Measurements from ENCODE around the gene PPP1R13L.

PPP1R13L gene

DNA sequence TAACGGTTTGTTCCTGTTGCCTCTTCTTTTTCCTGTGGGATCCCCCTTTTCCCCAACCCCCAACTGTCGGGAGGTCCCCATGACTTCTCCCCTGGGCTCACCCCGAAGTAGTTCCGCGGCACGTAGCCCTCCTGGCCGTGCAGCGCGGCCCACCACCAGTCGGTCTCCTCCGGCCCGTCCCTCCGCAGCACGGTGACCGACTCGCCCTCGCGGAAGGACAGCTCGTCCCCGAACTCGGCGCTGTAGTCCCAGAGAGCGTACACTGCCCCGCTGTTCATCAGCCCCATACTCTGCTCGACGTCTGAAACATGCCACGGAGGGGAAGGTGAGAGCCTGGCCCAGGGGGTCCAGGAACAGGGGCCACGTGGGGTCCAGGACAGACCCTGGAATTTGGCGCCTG lies 22.4 kb downstream of the PPP1R13L start:
- ChIA-PET CTCF (interaction anchor here (0.6 kb wide), 1 partner anchor 22 kb away, joined by 3 read pairs; no protein-coding TSS in a partner anchor), POLR2A (no interaction called here)
- no peaks in the 10 kb centered on the region for H3K4me1 ChIP-seq (ENCODE audit: control insufficient read depth, insufficient read depth, low read length)
- H3K27ac ChIP-seq (ENCODE audit: extremely low read depth, low read depth, low read length) = no peak overlapping the region
- no peak for TF ChIP-seq ZNF157 (tag by site-specific recombination; IDR thresholded peaks at IDR 0.05)
- TF ChIP-seq ZNF354C (tag by site-specific recombination; IDR thresholded peaks at IDR 0.05; ENCODE audit: borderline replicate concordance, low read depth) = no peak
- no peak for TF ChIP-seq SCRT2 (tag by site-specific recombination; IDR thresholded peaks at IDR 0.05)
- no peak for TF ChIP-seq ZNF571 (tag by site-specific recombination; IDR thresholded peaks at IDR 0.05)
- TF ChIP-seq ZNF658 (tag by site-specific recombination; IDR thresholded peaks at IDR 0.05) = no peak
- TF ChIP-seq ZNF768 (tag by site-specific recombination; IDR thresholded peaks at IDR 0.05) = no peak
- TF ChIP-seq ZNF292 (tag by site-specific recombination; IDR thresholded peaks at IDR 0.05; ENCODE audit: borderline replicate concordance, low read depth) = no peak
- TF ChIP-seq, protein P1, sequence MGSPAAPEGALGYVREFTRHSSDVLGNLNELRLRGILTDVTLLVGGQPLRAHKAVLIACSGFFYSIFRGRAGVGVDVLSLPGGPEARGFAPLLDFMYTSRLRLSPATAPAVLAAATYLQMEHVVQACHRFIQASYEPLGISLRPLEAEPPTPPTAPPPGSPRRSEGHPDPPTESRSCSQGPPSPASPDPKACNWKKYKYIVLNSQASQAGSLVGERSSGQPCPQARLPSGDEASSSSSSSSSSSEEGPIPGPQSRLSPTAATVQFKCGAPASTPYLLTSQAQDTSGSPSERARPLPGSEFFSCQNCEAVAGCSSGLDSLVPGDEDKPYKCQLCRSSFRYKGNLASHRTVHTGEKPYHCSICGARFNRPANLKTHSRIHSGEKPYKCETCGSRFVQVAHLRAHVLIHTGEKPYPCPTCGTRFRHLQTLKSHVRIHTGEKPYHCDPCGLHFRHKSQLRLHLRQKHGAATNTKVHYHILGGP (tag by site-specific recombination; IDR thresholded peaks at IDR 0.05) = no peak
- no peak for TF ChIP-seq KLF7 (tag by site-specific recombination; IDR thresholded peaks at IDR 0.05; ENCODE audit: borderline replicate concordance)
- TF ChIP-seq ZNF211 (tag by site-specific recombination; IDR thresholded peaks at IDR 0.05; ENCODE audit: low read depth) = no peak
- no peak for TF ChIP-seq ZFP41 (tag by site-specific recombination; IDR thresholded peaks at IDR 0.05; ENCODE audit: borderline replicate concordance)
- TF ChIP-seq ZNF677 (tag by site-specific recombination; IDR thresholded peaks at IDR 0.05) = no peak
- no peak for TF ChIP-seq SCRT1 (tag by site-specific recombination; IDR thresholded peaks at IDR 0.05; ENCODE audit: borderline replicate concordance)
- TF ChIP-seq KLF17 (tag by site-specific recombination; IDR thresholded peaks at IDR 0.05) = no peak
- TF ChIP-seq ZNF544 (tag by site-specific recombination; IDR thresholded peaks at IDR 0.05) = no peak
- TF ChIP-seq ZNF837 (tag by site-specific recombination; IDR thresholded peaks at IDR 0.05) = no peak
- TF ChIP-seq HIC1 (tag by site-specific recombination; IDR thresholded peaks at IDR 0.05) = no peak
- no peaks in the 10 kb centered on the region; a peak in 1 of 3 replicates for H3K36me3 ChIP-seq (ENCODE audit: control insufficient read depth in 2 of 2, insufficient read depth in 1 of 2, low read length in 2 of 2)
- H3K4me3 ChIP-seq (ENCODE audit: low read depth, low read length) = no peak overlapping the region
- H3K9me3 ChIP-seq (ENCODE audit: control insufficient read depth, insufficient read depth, low read depth, low read length) = no peaks in the 10 kb centered on the region

GRCh38 chr19:45380107-45380506 lies 24.8 kb downstream of the PPP1R13L start:
- TF ChIP-seq ZFP41 (tag by site-specific recombination; IDR thresholded peaks at IDR 0.05; ENCODE audit: borderline replicate concordance) (no peak), ZBTB8A (tag by site-specific recombination; IDR thresholded peaks at IDR 0.05) (no peak), ZNF473 (tag by site-specific recombination; IDR thresholded peaks at IDR 0.05) (no peak), ZNF2 (tag by site-specific recombination; IDR thresholded peaks at IDR 0.05) (no peak), ZFHX2 (tag by site-specific recombination; conservative IDR thresholded peaks at IDR 0.05) (peak; percentile 18; the same call in 1 of the 2 replicates), PRDM10 (tag by site-specific recombination; IDR thresholded peaks at IDR 0.05) (peak; percentile 85), ZNF132 (tag by site-specific recombination; IDR thresholded peaks at IDR 0.05; ENCODE audit: borderline replicate concordance) (no peak), EGR2 (tag by site-specific recombination; IDR thresholded peaks at IDR 0.05; ENCODE audit: low read depth) (peak; percentile 50; the same call in 1 of the 2 replicates)
- TF ChIP-seq, protein P2, sequence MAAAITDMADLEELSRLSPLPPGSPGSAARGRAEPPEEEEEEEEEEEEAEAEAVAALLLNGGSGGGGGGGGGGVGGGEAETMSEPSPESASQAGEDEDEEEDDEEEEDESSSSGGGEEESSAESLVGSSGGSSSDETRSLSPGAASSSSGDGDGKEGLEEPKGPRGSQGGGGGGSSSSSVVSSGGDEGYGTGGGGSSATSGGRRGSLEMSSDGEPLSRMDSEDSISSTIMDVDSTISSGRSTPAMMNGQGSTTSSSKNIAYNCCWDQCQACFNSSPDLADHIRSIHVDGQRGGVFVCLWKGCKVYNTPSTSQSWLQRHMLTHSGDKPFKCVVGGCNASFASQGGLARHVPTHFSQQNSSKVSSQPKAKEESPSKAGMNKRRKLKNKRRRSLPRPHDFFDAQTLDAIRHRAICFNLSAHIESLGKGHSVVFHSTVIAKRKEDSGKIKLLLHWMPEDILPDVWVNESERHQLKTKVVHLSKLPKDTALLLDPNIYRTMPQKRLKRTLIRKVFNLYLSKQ (tag by site-specific recombination; IDR thresholded peaks at IDR 0.05; ENCODE audit: borderline replicate concordance) = no peak
- no peaks in the 10 kb centered on the region; a peak in 1 of 3 replicates for H3K36me3 ChIP-seq (ENCODE audit: control insufficient read depth in 2 of 2, insufficient read depth in 1 of 2, low read length in 2 of 2)
- ChIA-PET POLR2A (interaction anchor here (0.6 kb wide), 1 partner anchor 14 kb away, joined by 4 read pairs; no protein-coding TSS in a partner anchor), CTCF (interaction anchor here (1.0 to 1.7 kb wide), 2 partner anchors 22 to 24 kb away, joined by 4 read pairs; no protein-coding TSS in a partner anchor)
- H3K4me3 ChIP-seq (ENCODE audit: low read depth, low read length) = no peak overlapping the region
- no peak overlapping the region for H3K27ac ChIP-seq (ENCODE audit: extremely low read depth, low read depth, low read length)
- H3K9me3 ChIP-seq (ENCODE audit: control insufficient read depth, insufficient read depth, low read depth, low read length) = no peaks in the 10 kb centered on the region
- H3K4me1 ChIP-seq (ENCODE audit: control insufficient read depth, insufficient read depth, low read length) = no peaks in the 10 kb centered on the region

All from HEK293 (cell line).